NCI-H2227 (cell line): ENCODE measurements around the gene ZNF469.

Experiments used
- DNase-seq: peaks from one replicate; lab custom pipeline; 2025; ENCODE audit not compliant: unreplicated experiment; lab: John Stamatoyannopoulos, UW

ZNF469 gene

GRCh38 chr16:88423448-88423850 is 40.7 kb downstream of the ZNF469 start:
- DNase-seq: no peak

- no peak for DNase-seq
These were observed 42.0 kb downstream of the ZNF469 start for GRCh38 chr16:88424587-88425235.

GRCh38 chr16:88426018-88426417 is 43.3 kb downstream of the ZNF469 start:
- no peak for DNase-seq

GRCh38 chr16:88427376-88427775 is 44.6 kb downstream of the ZNF469 start:
- DNase-seq: no peak

GRCh38 chr16:88428156-88428555 is 45.4 kb downstream of the ZNF469 start:
- no peak for DNase-seq

GRCh38 chr16:88428616-88429386 is 46.0 kb downstream of the ZNF469 start:
- no peak for DNase-seq

GRCh38 chr16:88429387-88430184 is 46.8 kb downstream of the ZNF469 start:
- no peak for DNase-seq

GRCh38 chr16:88430185-88430523 is 47.4 kb downstream of the ZNF469 start:
- no peak for DNase-seq

GRCh38 chr16:88430524-88431446 is 48.0 kb downstream of the ZNF469 start:
- no peak for DNase-seq

- no peak for DNase-seq
These were observed 48.9 kb downstream of the ZNF469 start for GRCh38 chr16:88431651-88432050.

- DNase-seq: no peak
These were observed 49.4 kb downstream of the ZNF469 start for GRCh38 chr16:88432174-88432573.
